Activated naive CD4-positive, alpha-beta T cell (primary cell): ENCODE measurements around the gene TBX6.
"Not testable (repeated sequence)": the region's sequence is repeated elsewhere in the genome, so short reads cannot be mapped to it uniquely, and the experiment has no call there.

ENCODE experiments used
- DNase-seq, 4 experiments: peaks; one replicate each; lab custom pipeline; 2025; lab: John Stamatoyannopoulos, UW

TBX6 gene

GRCh38 chr16:30065943-30066760, 25.6 kb downstream of the TBX6 start:
- DNase-seq, result no peak

GRCh38 chr16:30065102-30065942, 26.4 kb downstream of the TBX6 start, which contains the start of gene ALDOA:
Gene ALDOA, plus strand, starts transcription at chr16:30065760. Its CDS starts 1,138 bp downstream, at chr16:30066898.
- peak; percentile 82 to 92 (median 86) for DNase-seq

GRCh38 chr16:30064729-30065101, 27.0 kb downstream of the TBX6 start:
- no peak for DNase-seq

- peak in 3 of 4 experiments; percentile 33 to 61 (median 46) for DNase-seq
These were observed 27.6 kb downstream of the TBX6 start for GRCh38 chr16:30063893-30064728.

- DNase-seq, result no peak
These were observed 28.3 kb downstream of the TBX6 start for GRCh38 chr16:30063278-30063892.

- no peak for DNase-seq
These were observed 30.7 kb downstream of the TBX6 start for GRCh38 chr16:30060836-30061554.

- no peak for DNase-seq
These were observed 31.4 kb downstream of the TBX6 start for GRCh38 chr16:30060346-30060745.

- DNase-seq, result peak in 2 of 4 experiments; percentile 21 to 29
These were observed 36.7 kb downstream of the TBX6 start for GRCh38 chr16:30054959-30055553.

- DNase-seq, result no peak
These were observed 37.3 kb downstream of the TBX6 start for GRCh38 chr16:30054451-30054850.

GRCh38 chr16:30053376-30054015, 38.2 kb downstream of the TBX6 start:
- DNase-seq, result no peak

GRCh38 chr16:30052671-30053372, 38.9 kb downstream of the TBX6 start:
- peak; percentile 76 to 82 (median 80) for DNase-seq

GRCh38 chr16:30051518-30051917, 40.2 kb downstream of the TBX6 start:
- DNase-seq, result no peak

GRCh38 chr16:30049871-30050270, 41.9 kb downstream of the TBX6 start:
- DNase-seq, result no peak

- no peak for DNase-seq
These were observed 45.1 kb downstream of the TBX6 start for GRCh38 chr16:30046588-30046987.

GRCh38 chr16:30046178-30046577, 45.5 kb downstream of the TBX6 start:
- DNase-seq, result no peak

GRCh38 chr16:30041841-30042240, 49.9 kb downstream of the TBX6 start:
- no peak for DNase-seq

GRCh38 chr16:30040690-30041089, 51.0 kb downstream of the TBX6 start:
- not testable (repeated sequence) for DNase-seq

- no peak for DNase-seq
These were observed 51.5 kb downstream of the TBX6 start for GRCh38 chr16:30040221-30040620.
